Tongue (tissue), 2 donors: Measurements from ENCODE around the gene KANTR. TPM values are rescaled to one million over a fixed set of nuclear protein-coding genes. Genes with fewer than 3 reads are reported as not detected.

Source experiments
- DNase-seq: peaks from one replicate; pipeline ENCODE4 v3.0.0-alpha.2; 2015
- total RNA-seq: library from RNA; depleted of rRNA; stranded (reverse); fragments of >200 nt; gene quantifications from one replicate; pipeline ENCODE4 v1.2.3, GENCODE V29; 2014

The KANTR gene
- total RNA-seq, 1 donor from 2014 or later = 19.3 TPM

- DNase-seq = peak; percentile 97
Observed at GRCh38 chrX:53081925-53082772, 11.8 kb upstream of the KANTR start, which contains the start of gene TSPYL2. TSPYL2 (plus strand) TSS chrX:53082367; CDS start chrX:53082499, 132 bp downstream.

GRCh38 chrX:53082773-53083616 is 10.9 kb upstream of the KANTR start:
- DNase-seq = no peak

- DNase-seq = no peak
Observed at GRCh38 chrX:53084043-53084570, 9.8 kb upstream of the KANTR start.

GRCh38 chrX:53084863-53085262 is 9.1 kb upstream of the KANTR start:
- no peak for DNase-seq

GRCh38 chrX:53085661-53086229 is 8.2 kb upstream of the KANTR start:
- no peak for DNase-seq

GRCh38 chrX:53086464-53086863 is 7.5 kb upstream of the KANTR start:
- DNase-seq = no peak

- DNase-seq = no peak
Observed at GRCh38 chrX:53087388-53087831, 6.5 kb upstream of the KANTR start.

GRCh38 chrX:53088136-53088974 is 5.6 kb upstream of the KANTR start:
- DNase-seq = peak; percentile 90

- peak; percentile 75 for DNase-seq
Observed at GRCh38 chrX:53089224-53089842, 4.6 kb upstream of the KANTR start.

GRCh38 chrX:53089925-53090324 is 4.0 kb upstream of the KANTR start:
- no peak for DNase-seq

- DNase-seq = no peak
Observed at GRCh38 chrX:53091354-53091753, 2.6 kb upstream of the KANTR start.

GRCh38 chrX:53093177-53093655 is 726 bp upstream of the KANTR start:
- DNase-seq = peak; percentile 83

GRCh38 chrX:53094582-53094905 is 602 bp downstream of the KANTR start:
- no peak for DNase-seq

- DNase-seq = no peak
Observed at GRCh38 chrX:53095796-53096195, 1.9 kb downstream of the KANTR start.

- DNase-seq = no peak
Observed at GRCh38 chrX:53114864-53115549, 21.1 kb downstream of the KANTR start.

GRCh38 chrX:53115550-53115874 is 21.6 kb downstream of the KANTR start:
- no peak for DNase-seq

- peak; percentile 49 for DNase-seq
Observed at GRCh38 chrX:53116101-53116500, 22.2 kb downstream of the KANTR start.

- DNase-seq = no peak
Observed at GRCh38 chrX:53122013-53122412, 28.1 kb downstream of the KANTR start.

- DNase-seq = no peak
Observed at GRCh38 chrX:53125506-53125905, 31.6 kb downstream of the KANTR start.

- no peak for DNase-seq
Observed at GRCh38 chrX:53126377-53126776, 32.4 kb downstream of the KANTR start.
